IMR-90 (cell line): ENCODE measurements around the gene STARD10. TPM values are rescaled to one million over a fixed set of nuclear protein-coding genes. Genes with fewer than 3 reads are reported as not detected.

Source experiments
- ATAC-seq: fragments of 200-7000 bp; cut with Tn5 transposase; 2 replicates; pipeline ENCODE4 v1.9.1; 2020; ENCODE audit warnings: low read depth, mild to moderate bottlenecking, moderate library complexity
- BruUV-seq: library from RNA; stranded (reverse); fragments of 400-500 nt; replicated peaks from 2 replicates; lab custom pipeline; 2021; lab: Mats Ljungman, UMichigan
- CTCF ChIA-PET: fragments of 300-600 bp; formaldehyde crosslinking; extraction: SDS; loops from one replicate; lab custom pipeline; 2021; ENCODE audit warnings: antibody characterized with exemption; lab: Yijun Ruan, JAX
- POLR2A ChIA-PET: fragments of 300-600 bp; sonication (Branson Sonifier 250); formaldehyde crosslinking; loops from one replicate; lab custom pipeline; 2022; ENCODE audit warnings: antibody characterized with exemption; ENCODE audit not compliant: unreplicated experiment; lab: Charles Lee
- DNase-seq: peaks from one replicate; pipeline ENCODE4 v3.0.0; 2013
- H2AFZ ChIP-seq: replicated peaks from 2 replicates; pipeline ENCODE3; 2013; ENCODE audit warnings: low read length, mild to moderate bottlenecking; ENCODE audit not compliant: poor library complexity
- H2AK5ac ChIP-seq: 2 replicates; pipeline ENCODE4 v1.6.1; 2013; ENCODE audit warnings: low read depth, low read length, inconsistent platforms
- H2AK9ac ChIP-seq: replicated peaks from 2 replicates; pipeline ENCODE3; 2013; ENCODE audit warnings: mild to moderate bottlenecking, low read depth, low read length, moderate library complexity; ENCODE audit not compliant: poor library complexity
- H2BK120ac ChIP-seq: 2 replicates; pipeline ENCODE4 v1.6.1; 2013; ENCODE audit warnings: low read depth, low read length, inconsistent platforms
- H2BK15ac ChIP-seq: 3 replicates; pipeline ENCODE4 v1.6.1; 2013; ENCODE audit warnings: low read depth, low read length, inconsistent platforms
- H2BK20ac ChIP-seq: 2 replicates; pipeline ENCODE4 v1.6.1; 2013; ENCODE audit warnings: low read depth, mild to moderate bottlenecking, inconsistent platforms, low read length, moderate library complexity
- H2BK5ac ChIP-seq: 2 replicates; pipeline ENCODE4 v1.6.1; 2013; ENCODE audit warnings: mild to moderate bottlenecking, low read depth, low read length, inconsistent platforms; ENCODE audit not compliant: poor library complexity, severe bottlenecking
- H3K14ac ChIP-seq: replicated peaks from 2 replicates; pipeline ENCODE4 v1.6.1; 2013; ENCODE audit warnings: low read depth, low read length, inconsistent platforms
- H3K18ac ChIP-seq: 2 replicates; pipeline ENCODE4 v1.6.1; 2013; ENCODE audit warnings: low read depth, low read length, control low read depth
- H3K23ac ChIP-seq: 2 replicates; pipeline ENCODE4 v1.6.1; 2013; ENCODE audit warnings: low read depth, low read length, inconsistent platforms
- H3K27ac ChIP-seq: 2 replicates; pipeline ENCODE4 v1.5.1; 2013; ENCODE audit warnings: mild to moderate bottlenecking, control low read depth, low read length; ENCODE audit not compliant: insufficient read depth
- H3K27me3 ChIP-seq: 2 replicates; pipeline ENCODE4 v1.6.1; 2013; ENCODE audit warnings: low read length; ENCODE audit not compliant: control insufficient read depth, insufficient read depth
- H3K36me3 ChIP-seq: 2 replicates; pipeline ENCODE4 v1.6.1; 2013; ENCODE audit warnings: low read length, mixed read lengths; ENCODE audit not compliant: control insufficient read depth, insufficient read depth
- H3K4ac ChIP-seq: 2 replicates; pipeline ENCODE4 v1.6.1; 2013; ENCODE audit warnings: low read depth, low read length, inconsistent platforms
- H3K4me1 ChIP-seq: 2 replicates; pipeline ENCODE4 v1.6.1; 2013; ENCODE audit warnings: low read length, mixed read lengths; ENCODE audit not compliant: control insufficient read depth, insufficient read depth
- H3K4me2 ChIP-seq: 2 replicates; pipeline ENCODE4 v1.6.1; 2013; ENCODE audit warnings: low read depth, mild to moderate bottlenecking, control low read depth, low read length, moderate library complexity
- H3K4me3 ChIP-seq: 2 replicates; pipeline ENCODE4 v1.5.1; 2013; ENCODE audit warnings: low read depth, mild to moderate bottlenecking, control low read depth, low read length, moderate library complexity; ENCODE audit not compliant: insufficient read depth
- H3K56ac ChIP-seq: 2 replicates; pipeline ENCODE4 v1.6.1; 2013; ENCODE audit warnings: low read length, inconsistent platforms; ENCODE audit not compliant: insufficient read depth; ENCODE audit errors: extremely low read depth
- H3K79me1 ChIP-seq, 2 experiments: 2 replicates each; pipeline ENCODE4 v1.6.1; 2013; ENCODE audit warnings: low read length in 2 of 2, inconsistent platforms in 1 of 2, low read depth in 1 of 2
- H3K9ac ChIP-seq: 2 replicates; pipeline ENCODE4 v1.6.1; 2013; ENCODE audit warnings: low read depth, low read length, control low read depth
- H3K9me1 ChIP-seq: 2 replicates; pipeline ENCODE4 v1.6.1; 2013; ENCODE audit warnings: low read length, inconsistent platforms; ENCODE audit not compliant: insufficient read depth
- H3K9me3 ChIP-seq: 2 replicates; pipeline ENCODE4 v1.6.1; 2013; ENCODE audit warnings: low read length; ENCODE audit not compliant: control insufficient read depth, insufficient read depth
- H4K20me1 ChIP-seq: 2 replicates; pipeline ENCODE4 v1.6.1; 2013; ENCODE audit warnings: low read length, inconsistent platforms; ENCODE audit not compliant: insufficient read depth
- H4K5ac ChIP-seq: 2 replicates; pipeline ENCODE4 v1.6.1; 2013; ENCODE audit warnings: mild to moderate bottlenecking, low read depth, low read length, control low read depth
- H4K8ac ChIP-seq, 2 experiments: 2 replicates each; pipeline ENCODE4 v1.6.1; 2013; ENCODE audit warnings: low read depth in 2 of 2, low read length in 2 of 2, control low read depth in 1 of 2, inconsistent platforms in 1 of 2
- H4K91ac ChIP-seq: 2 replicates; pipeline ENCODE4 v1.6.1; 2013; ENCODE audit warnings: low read depth, low read length, inconsistent platforms; ENCODE audit not compliant: insufficient read depth
- BHLHE40 ChIP-seq: fragments of 150-350 bp; IDR thresholded peaks from 2 replicates; pipeline ENCODE4 v1.6.1; 2016; ENCODE audit warnings: mild to moderate bottlenecking, low read depth, low read length
- CHD1 ChIP-seq: IDR thresholded peaks from 2 replicates; pipeline ENCODE4 v1.6.1; 2012; ENCODE audit warnings: low read depth, low read length, improper control_type of control experiment
- RFX5 ChIP-seq: IDR thresholded peaks from 2 replicates; pipeline ENCODE4 v1.8.0; 2012; ENCODE audit warnings: low read depth, mild to moderate bottlenecking, low read length, moderate library complexity
- WGBS, 2 experiments: methylation state at CpG; one replicate each; pipeline versions ENCODE4 v1.1.5 to v1.1.7; 2013; ENCODE audit warnings: missing lambda C conversion rate in 2 of 2; ENCODE audit not compliant: insufficient read length in 1 of 2; ENCODE audit errors: extremely low coverage in 2 of 2; 5-methylcytosine and 5-hydroxymethylcytosine counted together
- dilution Hi-C: fragments of 300-500 bp; cut with HindIII; formaldehyde crosslinking; loops from one replicate; pipeline ENCODE4 v1.14.3; 2018; ENCODE audit warnings: low sequenced_read_pairs; ENCODE audit not compliant: unreplicated experiment
- in situ Hi-C: fragments of 300-500 bp; cut with MboI; formaldehyde crosslinking; loops from 3 replicates; pipeline ENCODE4 v1.14.3; 2019; ENCODE audit warnings: low sequenced_read_pairs, inconsistent platforms, mixed read lengths
- intact Hi-C: fragments of 100-400 bp; cut with micrococcal nuclease; formaldehyde crosslinking; loops from 2 replicates; pipeline ENCODE4 v1.10.0; 2022
- polyA plus RNA-seq, 3 experiments: library from polyadenylated mRNA; depleted of rRNA; stranded (reverse); fragments of >200 nt; gene quantifications; 2 replicates each; pipeline ENCODE4 v1.2.3, GENCODE V29; 2012; ENCODE audit warnings: low replicate concordance in 1 of 3
- total RNA-seq: library from RNA; depleted of rRNA; stranded (reverse); fragments of >200 nt; gene quantifications from 2 replicates; pipeline ENCODE4 v1.2.3, GENCODE V29; 2012
- TF ChIP-seq, protein P1 (sequence below): fragments of 150-350 bp; IDR thresholded peaks from 2 replicates; pipeline ENCODE4 v1.6.1; 2016; ENCODE audit warnings: low read depth, mild to moderate bottlenecking, low read length, moderate library complexity, borderline replicate concordance

The STARD10 gene
- total and polyA plus RNA-seq, 2 of the 4 experiments (the other 2 are of a cell fraction), result 23.8 to 37.4 TPM

GRCh38 chr11:72793076-72793424 lies 797 bp downstream of the STARD10 start:
- peak overlapping the region; percentile 73 for H4K91ac ChIP-seq
- H2BK15ac ChIP-seq, result peak overlapping the region; percentile 84; the same call in 2 of the 3 replicates
- peak overlapping the region; percentile 43; the same call in 1 of the 2 replicates for H2AK5ac ChIP-seq
- H4K5ac ChIP-seq, result peak overlapping the region; percentile 84
- dilution Hi-C loops, result no loop called here
- H3K27me3 ChIP-seq, result no peaks in the 10 kb centered on the region
- H3K27ac ChIP-seq, result peak overlapping the region; percentile 31; the same call in 1 of the 2 replicates
- no TSS peak for BruUV-seq
- peaks cover 0 to 12% of the 10 kb centered on the region in 2 experiments; a peak in 1 of 4 replicates for H3K79me1 ChIP-seq
- peak overlapping the region; percentile 42; the same call in 1 of the 2 replicates for H2BK20ac ChIP-seq
- peak overlapping the region; percentile 87 for H2AK9ac ChIP-seq
- H3K9me1 ChIP-seq, result peaks cover 17% of the 10 kb centered on the region
- H3K9ac ChIP-seq, result peak overlapping the region; percentile 43
- peak overlapping the region; percentile 96 for H3K14ac ChIP-seq
- peak overlapping the region; percentile 88 for H3K4ac ChIP-seq
- peak overlapping the region; percentile 72 for H3K18ac ChIP-seq
- intact Hi-C loops, result loop anchor here (1.0 kb wide), 1 partner anchor 68 kb away; no protein-coding TSS in a partner anchor
- in situ Hi-C loops, result loop anchor here (5.0 kb wide), 1 partner anchor 71 kb away; no protein-coding TSS in a partner anchor
- peak overlapping the region; percentile 79 for H2BK5ac ChIP-seq
- H2AFZ ChIP-seq, result peak overlapping the region; percentile 95
- peaks cover 6% of the 10 kb centered on the region; the same call in 1 of the 2 replicates for H4K20me1 ChIP-seq
- H3K56ac ChIP-seq, result no peak overlapping the region
- H3K36me3 ChIP-seq, result no peaks in the 10 kb centered on the region
- H2BK120ac ChIP-seq, result peak overlapping the region; percentile 87
- ChIA-PET CTCF (interaction anchor here (0.8 to 2.3 kb wide), 5 partner anchors 18 to 109 kb away, joined by 3 to 15 read pairs (median 3); no protein-coding TSS in a partner anchor), POLR2A (no interaction called here)
- H4K8ac ChIP-seq, result peak overlapping the region; percentile 20 to 94
- TF ChIP-seq CHD1 (no peak), RFX5 (no peak), BHLHE40 (no peak)
- TF ChIP-seq, protein P1, sequence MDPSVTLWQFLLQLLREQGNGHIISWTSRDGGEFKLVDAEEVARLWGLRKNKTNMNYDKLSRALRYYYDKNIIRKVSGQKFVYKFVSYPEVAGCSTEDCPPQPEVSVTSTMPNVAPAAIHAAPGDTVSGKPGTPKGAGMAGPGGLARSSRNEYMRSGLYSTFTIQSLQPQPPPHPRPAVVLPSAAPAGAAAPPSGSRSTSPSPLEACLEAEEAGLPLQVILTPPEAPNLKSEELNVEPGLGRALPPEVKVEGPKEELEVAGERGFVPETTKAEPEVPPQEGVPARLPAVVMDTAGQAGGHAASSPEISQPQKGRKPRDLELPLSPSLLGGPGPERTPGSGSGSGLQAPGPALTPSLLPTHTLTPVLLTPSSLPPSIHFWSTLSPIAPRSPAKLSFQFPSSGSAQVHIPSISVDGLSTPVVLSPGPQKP, result no peak
- H3K4me2 ChIP-seq, result peak overlapping the region; percentile 84
- 83% methylated on average over 2 of the region's 2 CpGs; no CpG with 5 or more reads in 1 of the 2 experiments for WGBS, 2 experiments
- no peak for DNase-seq
- ATAC-seq, result no peak
- H3K9me3 ChIP-seq, result no peaks in the 10 kb centered on the region
- no peak overlapping the region for H3K4me3 ChIP-seq
- H3K4me1 ChIP-seq, result peaks cover 15% of the 10 kb centered on the region
- H3K23ac ChIP-seq, result peak overlapping the region; percentile 81
